ENCODE results near the gene FANCI. TPM values are rescaled to one million over a fixed set of nuclear protein-coding genes. Genes with fewer than 3 reads are reported as not detected.
A peak's percentile ranks its signal among the peaks of the same experiment; 100 is the strongest.

FANCI gene
- total and polyA plus RNA-seq, 2 of the 4 experiments (the other 2 are of a cell fraction), result 13.2 to 34.2 TPM

- Histone ChIP-seq H3K4me3 (ENCODE audit: insufficient read depth, low read depth, low read length) (peak overlapping the region; percentile 42), H4K20me1 (ENCODE audit: insufficient read depth, low read length) (0 out of 2 replicates have a peak, but pooled peaks cover 2% of the 10 kb centered on the region), H2AK5ac (ENCODE audit: low read depth, low read length) (no peak overlapping the region), H3K56ac (ENCODE audit: extremely low read depth, insufficient read depth, low read length) (no peak overlapping the region), H3K27me3 (ENCODE audit: control insufficient read depth, insufficient read depth, low read length) (peaks cover 80% of the 10 kb centered on the region), H3K79me1 (ENCODE audit: low read depth in 1 of 2, low read length in 2 of 2) (no peaks in the 10 kb centered on the region), H3K14ac (replicated peaks; ENCODE audit: low read depth, low read length) (no peak overlapping the region), H3K9ac (ENCODE audit: low read depth, low read length) (no peak overlapping the region), H3K9me1 (ENCODE audit: insufficient read depth, low read length) (no peaks in the 10 kb centered on the region), H4K8ac (ENCODE audit: low read depth in 2 of 2, low read length in 2 of 2) (no peak overlapping the region), H3K27ac (ENCODE audit: insufficient read depth, low read length) (no peak overlapping the region), H4K91ac (ENCODE audit: insufficient read depth, low read depth, low read length) (no peak overlapping the region), H3K23ac (ENCODE audit: low read depth, low read length) (no peak overlapping the region), H2BK120ac (ENCODE audit: low read depth, low read length) (no peak overlapping the region), H3K36me3 (ENCODE audit: control insufficient read depth, insufficient read depth, low read length) (no peaks in the 10 kb centered on the region), H3K9me3 (ENCODE audit: control insufficient read depth, insufficient read depth, low read length) (no peaks in the 10 kb centered on the region), H2BK15ac (ENCODE audit: low read depth, low read length) (no peak overlapping the region), H3K4me2 (ENCODE audit: low read depth, low read length) (peak overlapping the region; percentile 85), H2BK5ac (ENCODE audit: low read depth, low read length, poor library complexity, severe bottlenecking) (no peak overlapping the region), H2AK9ac (replicated peaks; ENCODE audit: low read depth, low read length, poor library complexity) (peak overlapping the region; percentile 37), H4K5ac (ENCODE audit: low read depth, low read length) (no peak overlapping the region), H2BK20ac (ENCODE audit: low read depth, low read length) (no peak overlapping the region), H2AFZ (replicated peaks; ENCODE audit: low read length, poor library complexity) (peak overlapping the region; percentile 98), H3K18ac (ENCODE audit: low read depth, low read length) (no peak overlapping the region), H3K4ac (ENCODE audit: low read depth, low read length) (no peak overlapping the region), H3K4me1 (ENCODE audit: control insufficient read depth, insufficient read depth, low read length) (no peaks in the 10 kb centered on the region)
- BruUV-seq (replicated peaks), result no TSS peak
- POLR2A ChIA-PET (ENCODE audit: unreplicated experiment), result no interaction called here
- intact Hi-C loops (cut with micrococcal nuclease) (loop anchor here (1.0 to 2.0 kb wide), 4 partner anchors 44 to 197 kb away; no protein-coding TSS in a partner anchor), dilution Hi-C loops (cut with HindIII; ENCODE audit: low sequenced_read_pairs, unreplicated experiment) (no loop called here), in situ Hi-C loops (cut with MboI; ENCODE audit: low sequenced_read_pairs) (no loop called here)
- CTCF ChIA-PET, result interaction anchor here (0.6 to 3.5 kb wide), 21 partner anchors 14 to 114 kb away, joined by 3 to 37 read pairs (median 4); partner anchors contain the start of gene POLG
- WGBS, 2 experiments (ENCODE audit: extremely low coverage in 2 of 2, insufficient read length in 1 of 2), result 3% methylated on average over 58 of the region's 68 CpGs; no CpG with 5 or more reads in 1 of the 2 experiments
- DNase-seq, result peak; percentile 56
- TF ChIP-seq CHD1 (IDR thresholded peaks at IDR 0.05; ENCODE audit: low read depth, low read length), result no peak
- TF ChIP-seq MAFK (IDR thresholded peaks at IDR 0.05; ENCODE audit: low read depth, low read length), result peak; percentile 6; the same call in 1 of the 2 replicates
- no peak for TF ChIP-seq POLR2A (IDR thresholded peaks at IDR 0.05; ENCODE audit: low read depth, low read length)
- TF ChIP-seq SMC3 (IDR thresholded peaks at IDR 0.05; ENCODE audit: low read depth, low read length), result peak; percentile 63; the same call in 1 of the 2 replicates
- peak; percentile 87 for TF ChIP-seq RAD21 (IDR thresholded peaks at IDR 0.05; ENCODE audit: low read length)
- peak; percentile 40; the same call in 1 of the 2 replicates for TF ChIP-seq MAZ (IDR thresholded peaks at IDR 0.05; ENCODE audit: borderline replicate concordance, low read depth, low read length)
- peak; percentile 80 for TF ChIP-seq CTCF (conservative IDR thresholded peaks at IDR 0.05; ENCODE audit: low read depth, low read length)
- TF ChIP-seq RCOR1 (IDR thresholded peaks at IDR 0.05; ENCODE audit: insufficient replicate concordance, low read length), result no peak
- peak; percentile 96 for ATAC-seq (ENCODE audit: low read depth)
These were observed 115.1 kb downstream of the FANCI start for GRCh38 chr15:89358755-89359439.
